ENCODE measurements around the gene ZNF57. TPM values are rescaled to one million over a fixed set of nuclear protein-coding genes. Genes with fewer than 3 reads are reported as not detected.
"Not testable (repeated sequence)": the region's sequence is repeated elsewhere in the genome, so short reads cannot be mapped to it uniquely, and the experiment has no call there.

ZNF57 gene
- total RNA-seq, 1 experiment from 2014 or later, result 3.3 TPM

DNA sequence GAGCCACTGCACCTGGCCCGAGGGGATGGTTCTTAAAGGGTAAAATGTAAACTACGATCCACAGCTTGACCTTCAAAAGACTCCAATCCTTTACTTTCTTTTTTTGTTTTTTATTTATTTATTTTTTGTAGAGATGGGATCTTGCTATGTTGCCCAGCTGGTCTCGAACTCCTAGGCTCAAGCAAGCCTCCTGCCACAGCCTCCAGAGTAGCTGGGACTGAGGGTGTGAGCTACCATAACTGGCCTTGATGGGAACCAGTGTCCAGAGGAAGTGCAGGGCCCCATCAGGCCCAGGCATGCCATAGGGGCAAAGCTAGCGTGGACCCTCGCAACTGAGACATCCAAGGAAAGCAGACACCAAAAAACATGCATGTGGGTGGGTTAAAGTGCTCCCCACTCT lies 62.4 kb downstream of the ZNF57 start:
- ATAC-seq (no peak), DNase-seq (no peak)
- no peaks in the 10 kb centered on the region for H4K20me1 ChIP-seq (ENCODE audit: low read length)
- no peaks in the 10 kb centered on the region for H3K4me1 ChIP-seq (ENCODE audit: insufficient read depth, low read length)
- no peak overlapping the region for H3K4me2 ChIP-seq (ENCODE audit: low read length)
- ChIA-PET CTCF (interaction anchor here (0.6 to 1.1 kb wide), 4 partner anchors 12 to 145 kb away, joined by 3 to 6 read pairs (median 3); no protein-coding TSS in a partner anchor), POLR2A (ENCODE audit: unreplicated experiment) (no interaction called here)
- H3K9me2 ChIP-seq (replicated peaks; ENCODE audit: low read length), result no peaks in the 10 kb centered on the region
- H3K36me3 ChIP-seq (ENCODE audit: low read depth, low read length), result no peaks in the 10 kb centered on the region
- H3K9me3 ChIP-seq (ENCODE audit: low read length), result no peaks in the 10 kb centered on the region
- BruUV-seq (replicated peaks), result no TSS peak
- H2AFZ ChIP-seq (ENCODE audit: low read length), result no peak overlapping the region
- no peak overlapping the region for H3K9ac ChIP-seq (ENCODE audit: low read length)
- H3K79me2 ChIP-seq (ENCODE audit: low read length), result no peaks in the 10 kb centered on the region
- no peaks in the 10 kb centered on the region for H3K27me3 ChIP-seq (ENCODE audit: low read length)
- H3F3A ChIP-seq (ENCODE audit: low read length, unreplicated experiment), result no peaks in the 10 kb centered on the region
- H3K27ac ChIP-seq (ENCODE audit: low read length), result no peak overlapping the region
- intact Hi-C loops (cut with micrococcal nuclease), result no loop called here
- no peak for TF ChIP-seq EZH2phosphoT487 (IDR thresholded peaks at IDR 0.05; ENCODE audit: borderline replicate concordance, low read length)
- TF ChIP-seq EZH2 (IDR thresholded peaks at IDR 0.05; ENCODE audit: low read length, unreplicated experiment), result no peak
- TF ChIP-seq, protein P1, sequence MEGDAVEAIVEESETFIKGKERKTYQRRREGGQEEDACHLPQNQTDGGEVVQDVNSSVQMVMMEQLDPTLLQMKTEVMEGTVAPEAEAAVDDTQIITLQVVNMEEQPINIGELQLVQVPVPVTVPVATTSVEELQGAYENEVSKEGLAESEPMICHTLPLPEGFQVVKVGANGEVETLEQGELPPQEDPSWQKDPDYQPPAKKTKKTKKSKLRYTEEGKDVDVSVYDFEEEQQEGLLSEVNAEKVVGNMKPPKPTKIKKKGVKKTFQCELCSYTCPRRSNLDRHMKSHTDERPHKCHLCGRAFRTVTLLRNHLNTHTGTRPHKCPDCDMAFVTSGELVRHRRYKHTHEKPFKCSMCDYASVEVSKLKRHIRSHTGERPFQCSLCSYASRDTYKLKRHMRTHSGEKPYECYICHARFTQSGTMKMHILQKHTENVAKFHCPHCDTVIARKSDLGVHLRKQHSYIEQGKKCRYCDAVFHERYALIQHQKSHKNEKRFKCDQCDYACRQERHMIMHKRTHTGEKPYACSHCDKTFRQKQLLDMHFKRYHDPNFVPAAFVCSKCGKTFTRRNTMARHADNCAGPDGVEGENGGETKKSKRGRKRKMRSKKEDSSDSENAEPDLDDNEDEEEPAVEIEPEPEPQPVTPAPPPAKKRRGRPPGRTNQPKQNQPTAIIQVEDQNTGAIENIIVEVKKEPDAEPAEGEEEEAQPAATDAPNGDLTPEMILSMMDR (conservative IDR thresholded peaks at IDR 0.05; ENCODE audit: low read depth, low read length), result no peak
- H3K4me3 ChIP-seq (ENCODE audit: low read length), result no peak overlapping the region

DNA sequence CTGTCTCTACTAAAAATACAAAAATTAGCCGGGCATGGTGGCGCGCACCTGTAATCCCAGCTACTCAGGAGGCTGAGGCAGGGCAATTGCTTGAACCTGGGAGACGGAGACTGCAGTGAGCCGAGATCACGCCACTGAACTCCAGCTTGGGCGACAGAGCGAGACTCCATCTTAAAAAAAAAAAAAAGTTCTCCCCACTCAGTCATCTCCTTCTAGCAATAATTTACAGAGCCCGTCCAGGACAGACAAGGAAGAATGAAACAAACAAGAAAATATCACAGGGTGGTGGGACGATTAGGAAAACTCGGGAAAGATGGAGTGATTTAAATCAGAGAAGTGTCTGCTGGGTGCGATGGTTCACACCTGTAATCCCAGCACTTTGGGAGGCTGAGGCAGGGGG lies 62.9 kb downstream of the ZNF57 start:
- POLR2A ChIA-PET (ENCODE audit: unreplicated experiment); H3K4me3 ChIP-seq (ENCODE audit: low read length); intact Hi-C loops (cut with micrococcal nuclease); H3K27ac ChIP-seq (ENCODE audit: low read length); H3K4me1 ChIP-seq (ENCODE audit: insufficient read depth, low read length); H3K9ac ChIP-seq (ENCODE audit: low read length); H3K9me2 ChIP-seq (replicated peaks; ENCODE audit: low read length); ATAC-seq; BruUV-seq (replicated peaks); H3K4me2 ChIP-seq (ENCODE audit: low read length); H3K9me3 ChIP-seq (ENCODE audit: low read length); H3F3A ChIP-seq (ENCODE audit: low read length, unreplicated experiment); H2AFZ ChIP-seq (ENCODE audit: low read length); H3K27me3 ChIP-seq (ENCODE audit: low read length); H3K79me2 ChIP-seq (ENCODE audit: low read length); DNase-seq; H4K20me1 ChIP-seq (ENCODE audit: low read length); H3K36me3 ChIP-seq (ENCODE audit: low read depth, low read length): not testable (repeated sequence)
- CTCF ChIA-PET, result interaction anchor here (0.6 kb wide), 1 partner anchor 13 kb away, joined by 3 read pairs; no protein-coding TSS in a partner anchor

DNA sequence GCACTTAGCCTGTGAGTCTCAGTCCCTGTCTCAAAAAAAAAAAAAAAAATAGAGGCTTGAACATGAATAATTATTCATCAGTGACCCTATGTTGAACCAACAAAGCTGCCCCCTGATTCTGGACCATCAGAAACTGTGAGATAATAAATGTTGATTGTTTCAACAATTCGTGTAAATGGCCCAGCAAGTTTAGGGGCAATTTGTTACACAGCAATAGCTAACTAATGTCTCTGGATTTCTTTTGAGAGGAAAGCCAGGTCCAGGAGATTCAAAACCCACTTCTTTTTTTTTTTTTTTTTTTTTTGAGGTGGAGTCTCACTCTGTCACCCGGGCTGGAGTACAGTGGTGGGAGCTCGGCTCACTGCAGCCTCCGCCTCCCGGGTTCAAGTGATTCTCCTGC lies 64.1 kb downstream of the ZNF57 start:
- Histone ChIP-seq H3F3A (ENCODE audit: low read length, unreplicated experiment) (no peaks in the 10 kb centered on the region), H3K9ac (ENCODE audit: low read length) (no peak overlapping the region), H3K79me2 (ENCODE audit: low read length) (no peaks in the 10 kb centered on the region), H3K9me2 (replicated peaks; ENCODE audit: low read length) (no peaks in the 10 kb centered on the region), H3K9me3 (ENCODE audit: low read length) (no peaks in the 10 kb centered on the region), H3K36me3 (ENCODE audit: low read depth, low read length) (no peaks in the 10 kb centered on the region), H4K20me1 (ENCODE audit: low read length) (no peaks in the 10 kb centered on the region), H3K4me2 (ENCODE audit: low read length) (no peak overlapping the region), H3K4me3 (ENCODE audit: low read length) (no peak overlapping the region), H3K27ac (ENCODE audit: low read length) (no peak overlapping the region), H2AFZ (ENCODE audit: low read length) (no peak overlapping the region), H3K27me3 (ENCODE audit: low read length) (no peaks in the 10 kb centered on the region), H3K4me1 (ENCODE audit: insufficient read depth, low read length) (no peaks in the 10 kb centered on the region)
- TF ChIP-seq, protein P1 (conservative IDR thresholded peaks at IDR 0.05; ENCODE audit: low read depth, low read length), result no peak
- TF ChIP-seq EZH2 (IDR thresholded peaks at IDR 0.05; ENCODE audit: low read length, unreplicated experiment) (no peak), EZH2phosphoT487 (IDR thresholded peaks at IDR 0.05; ENCODE audit: borderline replicate concordance, low read length) (no peak)
- intact Hi-C loops (cut with micrococcal nuclease), result no loop called here
- ChIA-PET CTCF (interaction anchor here (0.6 kb wide), 1 partner anchor 104 kb away, joined by 5 read pairs; no protein-coding TSS in a partner anchor), POLR2A (ENCODE audit: unreplicated experiment) (no interaction called here)
- no peak for DNase-seq
- no TSS peak for BruUV-seq (replicated peaks)
- ATAC-seq, result no peak
